Muscle of back (tissue), 11 donors: ENCODE measurements around the gene IFNL4. TPM values are rescaled to one million over a fixed set of nuclear protein-coding genes. Genes with fewer than 3 reads are reported as not detected.
"Not testable (repeated sequence)": the region's sequence is repeated elsewhere in the genome, so short reads cannot be mapped to it uniquely, and the experiment has no call there.

Source experiments
- DNase-seq, 3 donors: peaks; one replicate each; pipeline versions ENCODE4 v3.0.0 to v3.0.0-alpha.2; 2013
- polyA plus RNA-seq, 10 donors: library from polyadenylated mRNA; unstranded; fragments of 120-200 nt; gene quantifications; one replicate each; pipeline ENCODE4 v1.2.1, GENCODE V29; 2013; ENCODE audit not compliant: insufficient read length in 10 of 10

The IFNL4 gene
- polyA plus RNA-seq, 10 donors, result 0.10 to 0.23 (median 0.17) TPM; not detected in 6

DNA sequence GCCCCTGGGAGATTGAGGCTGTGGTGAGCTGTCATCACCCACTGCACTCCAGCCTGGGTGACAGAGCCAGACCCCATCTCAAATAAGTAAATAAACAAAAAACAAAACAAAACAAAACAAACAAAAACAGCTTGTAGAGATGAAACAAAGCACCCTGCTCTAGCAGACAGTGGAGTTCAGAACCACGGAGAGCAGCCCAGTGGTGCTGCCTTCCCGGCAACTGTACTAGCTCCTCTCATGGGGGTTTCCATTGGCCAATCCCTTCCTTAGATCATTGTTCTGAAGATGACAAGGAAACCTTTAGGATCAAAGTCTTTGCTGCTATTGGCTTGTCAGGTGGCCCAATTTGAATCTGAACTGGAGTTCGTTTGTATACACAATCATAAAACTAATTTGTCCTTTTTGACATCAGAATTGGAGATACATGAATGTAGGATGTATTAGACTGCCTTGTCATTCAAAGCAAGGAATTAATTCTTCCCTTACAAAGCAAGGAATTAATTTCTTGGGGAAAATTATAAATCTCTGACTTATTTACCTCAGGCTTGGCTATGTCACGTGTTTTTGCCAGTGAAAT is 24.9 kb downstream of the IFNL4 start:
- peak in 2 of 3 donors; percentile 17 to 48 for DNase-seq

GRCh38 chr19:39219108-39219507 is 29.5 kb downstream of the IFNL4 start:
- not testable (repeated sequence) for DNase-seq

DNA sequence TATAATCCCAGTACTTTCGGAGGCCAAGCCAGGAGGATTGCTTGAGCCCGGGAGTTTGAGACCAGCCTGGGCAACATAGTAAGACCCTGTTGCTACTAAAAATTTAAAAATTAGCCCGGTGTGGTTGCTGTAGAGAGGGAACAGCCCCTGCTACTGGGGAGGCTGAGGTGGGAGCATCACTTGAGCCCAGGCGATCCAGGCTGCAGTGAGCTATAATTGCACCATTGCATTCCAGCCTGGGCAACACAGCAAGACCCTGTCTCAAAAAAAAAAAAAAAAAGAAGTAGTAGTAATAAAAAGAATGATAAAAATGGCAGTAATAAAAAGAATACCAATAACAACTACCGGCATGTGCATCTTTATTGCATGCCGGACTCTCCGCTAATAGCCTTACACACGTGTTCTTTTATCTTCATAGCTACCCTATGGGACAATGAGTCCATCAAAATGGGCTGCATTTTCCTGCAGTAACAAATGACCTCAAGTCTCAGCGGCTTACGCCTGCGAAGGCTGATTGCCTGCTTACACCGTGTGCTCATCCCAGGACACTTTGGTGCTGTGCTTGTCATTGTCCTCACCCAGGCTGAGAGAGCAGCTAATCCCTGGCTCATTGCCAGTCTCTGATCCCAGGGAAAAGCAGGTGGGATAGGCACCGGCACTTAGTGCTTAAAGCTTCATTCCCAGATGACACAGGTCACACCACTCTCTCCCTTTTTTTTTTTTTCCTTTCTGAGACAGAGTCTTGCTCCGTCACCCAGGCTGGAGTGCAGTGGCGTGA is 30.2 kb downstream of the IFNL4 start:
- no peak for DNase-seq

- no peak for DNase-seq
Measured at GRCh38 chr19:39217094-39217493, 31.6 kb downstream of the IFNL4 start.

DNA sequence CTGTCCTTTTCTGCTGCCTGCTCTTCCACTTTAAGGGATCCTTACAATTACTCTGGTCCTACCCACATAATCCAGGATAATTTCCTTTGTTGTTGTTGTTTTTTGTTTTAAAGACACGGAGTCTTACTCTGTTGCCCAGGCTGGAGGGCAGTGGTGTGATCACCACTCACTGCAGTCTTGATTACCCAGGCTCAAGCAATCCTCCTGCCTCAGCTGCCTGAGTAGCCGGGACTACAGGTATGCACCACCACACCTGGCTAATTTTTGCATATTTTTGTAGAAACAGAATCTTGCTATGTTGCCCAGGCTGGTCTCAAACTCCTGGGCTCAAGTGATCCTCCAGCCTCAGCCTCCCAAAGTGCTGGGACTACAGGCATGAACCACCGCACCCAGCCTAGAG is 33.3 kb downstream of the IFNL4 start:
- DNase-seq, result not testable (repeated sequence)

GRCh38 chr19:39212375-39212742 is 36.3 kb downstream of the IFNL4 start:
- no peak for DNase-seq

DNA sequence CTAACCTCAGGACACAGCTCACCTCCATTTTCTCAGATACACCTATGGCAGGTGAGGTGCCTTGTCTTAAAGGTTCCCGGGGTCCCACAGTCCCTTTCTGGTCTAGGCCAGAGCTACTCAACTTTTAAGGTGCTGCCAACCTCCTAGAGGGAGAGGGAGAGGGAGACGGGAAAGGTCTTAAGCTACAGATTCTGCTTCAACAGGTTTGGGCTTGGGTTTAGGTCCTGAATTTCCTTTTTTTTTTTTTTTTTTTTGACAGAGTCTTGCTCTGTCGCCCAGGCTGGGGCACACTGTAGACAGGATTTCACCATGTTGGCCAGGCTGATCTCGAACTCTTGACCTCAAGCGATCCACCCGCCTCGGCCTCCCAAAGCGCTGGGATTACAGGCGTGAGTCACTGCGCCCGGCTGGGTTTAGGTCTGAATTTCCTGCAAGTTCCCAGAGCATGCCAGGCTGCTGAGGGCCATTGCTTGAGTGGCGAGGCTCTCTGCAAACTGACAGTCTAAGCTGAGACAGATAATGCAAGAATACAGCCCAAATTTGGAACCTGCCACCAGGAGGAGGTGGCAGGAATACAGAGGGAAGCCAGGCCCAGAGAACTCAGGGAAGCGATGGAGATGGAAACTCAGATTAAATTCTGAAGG is 36.8 kb downstream of the IFNL4 start:
- DNase-seq, result no peak

- DNase-seq, result no peak
Measured at GRCh38 chr19:39209196-39209595, 39.5 kb downstream of the IFNL4 start.

GRCh38 chr19:39208175-39208795 is 40.4 kb downstream of the IFNL4 start:
- no peak for DNase-seq

GRCh38 chr19:39207293-39207836 is 41.3 kb downstream of the IFNL4 start:
- DNase-seq, result no peak

DNA sequence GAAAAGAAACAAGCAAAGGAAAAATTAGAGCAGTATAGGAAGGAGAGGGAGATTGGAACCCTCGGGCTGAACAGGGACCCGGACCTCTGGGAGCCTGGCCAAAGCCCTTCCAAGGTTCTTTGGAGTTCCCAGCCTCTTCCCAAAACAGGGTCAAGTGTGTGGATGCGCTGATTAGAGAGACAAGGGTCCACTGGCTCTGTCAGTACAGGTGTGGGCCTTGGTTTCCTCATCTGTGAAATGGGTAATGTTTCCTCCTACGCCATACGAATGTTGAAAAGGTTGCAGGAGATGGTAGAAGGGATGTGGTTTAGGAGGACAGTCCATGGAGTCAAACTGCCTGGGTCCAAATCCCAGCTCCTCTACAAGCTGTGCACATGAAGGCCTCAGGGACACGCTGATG is 42.5 kb downstream of the IFNL4 start:
- DNase-seq, result no peak

GRCh38 chr19:39205449-39205764 is 43.2 kb downstream of the IFNL4 start:
- DNase-seq, result no peak

DNA sequence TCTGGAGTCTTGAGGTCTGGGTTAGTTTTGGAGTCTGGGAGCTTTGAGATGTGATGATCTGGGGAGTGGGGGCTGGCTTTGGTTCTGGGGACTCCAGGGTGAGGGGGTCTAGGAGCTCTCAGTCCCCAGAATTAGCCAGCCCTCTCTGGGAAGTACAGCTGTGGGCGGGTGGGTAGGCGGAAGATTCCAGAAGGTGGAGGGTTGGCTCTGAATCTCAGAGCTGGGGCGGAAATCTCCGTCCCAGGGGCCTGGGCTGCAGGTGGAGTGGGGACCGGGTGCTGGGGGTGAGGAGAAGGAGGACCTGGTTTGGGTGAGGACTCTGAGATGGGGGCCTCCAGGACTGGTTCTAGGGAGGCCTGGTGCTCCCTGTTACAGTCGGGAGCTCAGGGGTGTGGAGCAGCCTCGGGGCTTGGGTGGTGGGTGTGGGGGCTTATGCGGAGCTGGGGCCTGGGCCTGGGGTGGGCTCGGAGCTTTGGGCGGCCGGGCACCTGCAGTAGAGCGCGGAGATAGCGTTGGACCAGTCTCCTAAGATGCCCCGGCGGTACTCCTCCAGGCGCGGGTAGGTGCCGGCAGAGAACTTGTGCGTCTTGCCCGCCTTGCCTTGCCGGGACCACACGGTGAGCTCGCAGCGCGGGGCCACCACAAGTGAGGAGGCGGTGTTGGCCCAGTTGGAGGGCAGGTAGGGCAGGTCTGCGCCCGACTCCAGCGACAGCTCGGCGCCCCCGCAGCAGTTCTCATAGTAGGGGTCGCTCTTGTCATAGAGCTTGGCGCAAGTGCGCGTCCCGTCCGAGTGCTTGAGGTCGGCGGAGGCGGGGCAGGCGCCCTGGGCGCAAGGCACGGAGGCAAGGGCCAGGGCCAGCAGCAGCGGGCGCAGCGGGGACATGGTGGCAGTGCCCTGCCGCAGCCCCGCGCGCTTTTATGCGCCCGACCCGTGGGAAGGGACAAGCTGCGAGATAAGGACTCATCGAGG is 45.0 kb downstream of the IFNL4 start, which contains the start of gene SYCN:
Gene SYCN, minus strand, starts transcription at position 892 of the 970 bp plus-strand sequence. Its CDS starts 9 bp downstream, at position 883.
- DNase-seq, result no peak

DNA sequence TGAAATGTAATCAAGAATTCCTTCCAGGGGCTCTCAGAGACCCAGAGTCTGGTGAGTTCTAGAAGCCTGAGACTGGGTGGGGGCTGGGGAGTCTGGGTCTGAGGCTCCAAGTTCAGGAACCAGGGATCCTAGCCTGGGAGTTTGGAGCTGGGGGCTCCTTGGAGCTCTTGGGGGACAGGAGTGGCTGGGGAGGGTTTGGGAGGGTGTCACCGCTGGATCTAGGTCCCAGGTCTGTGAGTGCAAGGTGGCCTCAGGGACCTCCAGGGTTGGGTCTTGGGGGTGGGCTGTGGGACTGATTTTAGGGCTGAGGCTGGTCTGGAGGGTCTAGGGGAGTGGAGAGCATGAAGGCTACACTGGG is 45.7 kb downstream of the IFNL4 start:
- no peak for DNase-seq

DNA sequence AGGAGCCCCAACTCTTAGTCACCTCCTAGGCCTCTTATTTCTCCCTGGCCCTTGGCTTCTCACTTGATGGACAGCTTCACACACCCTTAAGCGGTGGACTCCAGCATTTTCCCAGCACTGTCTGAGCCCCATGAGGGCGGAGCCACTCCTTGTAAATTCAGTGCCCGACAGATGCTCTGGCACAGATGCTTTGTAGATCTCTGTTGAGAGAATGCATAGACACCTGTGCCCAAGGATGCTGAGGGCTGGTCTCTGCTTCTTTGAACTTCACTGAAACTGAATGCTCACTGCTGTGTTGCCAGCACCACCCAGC is 47.9 kb downstream of the IFNL4 start:
- DNase-seq, result no peak

GRCh38 chr19:39200066-39200802 is 48.4 kb downstream of the IFNL4 start:
- DNase-seq, result no peak

DNA sequence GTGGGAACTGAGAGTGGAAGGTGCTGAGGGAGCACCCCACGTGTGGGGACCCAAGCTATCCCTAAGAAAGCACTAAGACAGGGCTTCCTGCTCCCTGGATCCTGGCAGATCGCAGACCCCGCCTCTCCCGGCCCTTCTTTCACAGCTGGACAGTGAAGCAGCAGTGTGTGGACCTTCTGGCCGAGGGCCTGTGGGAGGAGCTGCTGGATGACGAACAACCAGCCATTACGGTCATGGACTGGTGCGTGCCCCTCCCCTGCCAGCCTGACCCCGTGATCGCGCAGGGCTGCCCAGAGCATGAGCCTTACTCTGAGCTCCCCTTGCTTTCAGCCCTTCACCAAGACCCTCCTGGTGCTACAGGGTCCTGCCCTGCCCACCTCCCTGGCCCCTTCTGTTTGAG is 49.6 kb downstream of the IFNL4 start:
- DNase-seq, result peak; percentile 6 to 67 (median 26)

DNA sequence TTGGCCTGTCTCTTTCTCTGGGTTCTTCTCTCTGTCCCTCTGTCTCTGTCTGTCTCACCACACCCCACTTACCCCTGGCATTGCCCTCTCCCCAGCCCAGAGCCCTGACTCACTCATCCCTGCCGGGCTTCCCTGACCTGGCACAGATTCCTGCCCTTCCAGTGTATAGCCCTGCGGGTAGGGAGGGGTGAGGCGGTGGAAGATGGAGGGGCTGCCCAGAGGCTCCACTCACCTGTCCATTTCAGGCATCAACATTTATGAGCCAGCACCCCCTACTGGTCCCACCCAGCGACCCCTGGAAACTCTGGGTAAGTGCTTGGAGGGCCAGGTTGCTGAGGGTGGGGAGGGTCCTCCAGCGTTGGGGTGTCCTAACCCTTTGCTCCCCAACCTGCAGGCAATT is 50.8 kb downstream of the IFNL4 start:
- DNase-seq, result no peak

- DNase-seq, result no peak
Measured at GRCh38 chr19:39196860-39197562, 51.6 kb downstream of the IFNL4 start, which contains the start of gene NCCRP1. TSS of gene NCCRP1 (plus strand) at chr19:39196964. CDS start at chr19:39196983, 19 bp downstream.

GRCh38 chr19:39196320-39196719 is 52.3 kb downstream of the IFNL4 start:
- DNase-seq, result no peak
